ACC112 (cell line): ENCODE results near the gene LMF1.
"Not testable (repeated sequence)": the region's sequence is repeated elsewhere in the genome, so short reads cannot be mapped to it uniquely, and the experiment has no call there.

ENCODE experiments used
- H2AFZ ChIP-seq: fragments of 200-600 bp; sonication (generic); one replicate; pipeline ENCODE4 v1.6.0; 2017; ENCODE audit warnings: antibody characterized with exemption, low read length; ENCODE audit not compliant: unreplicated experiment
- H3K27ac ChIP-seq: fragments of 200-600 bp; sonication (generic); 2 replicates; pipeline ENCODE4 v1.5.1; 2014; ENCODE audit warnings: low read depth, mild to moderate bottlenecking, antibody characterized with exemption, low read length, moderate library complexity
- H3K27me3 ChIP-seq: fragments of 200-600 bp; sonication (generic); 2 replicates; pipeline ENCODE4 v1.6.1; 2014; ENCODE audit warnings: mild to moderate bottlenecking, antibody characterized with exemption, low read length, moderate library complexity, mixed read lengths; ENCODE audit not compliant: insufficient read depth
- H3K36me3 ChIP-seq: fragments of 200-600 bp; sonication (generic); 2 replicates; pipeline ENCODE4 v1.6.1; 2016; ENCODE audit warnings: mild to moderate bottlenecking, antibody characterized with exemption, low read length, moderate library complexity, mixed read lengths; ENCODE audit not compliant: insufficient read depth
- H3K4me1 ChIP-seq: fragments of 200-600 bp; sonication (generic); one replicate; pipeline ENCODE4 v1.6.1; 2016; ENCODE audit warnings: low read length, mixed read lengths; ENCODE audit not compliant: insufficient read depth, unreplicated experiment, control insufficient read depth
- H3K4me3 ChIP-seq: fragments of 200-600 bp; sonication (generic); 2 replicates; pipeline ENCODE4 v1.5.1; 2014; ENCODE audit warnings: mild to moderate bottlenecking, low read depth, low read length
- H3K79me2 ChIP-seq: fragments of 200-600 bp; sonication (generic); one replicate; pipeline ENCODE4 v1.6.0; 2016; ENCODE audit warnings: low read length; ENCODE audit not compliant: control insufficient read depth, unreplicated experiment, insufficient read depth

Gene LMF1

GRCh38 chr16:947922-948303 lies 22.9 kb downstream of the LMF1 start:
- H3K79me2 ChIP-seq, H3K4me1 ChIP-seq, H2AFZ ChIP-seq, H3K36me3 ChIP-seq, H3K27ac ChIP-seq, H3K27me3 ChIP-seq, H3K4me3 ChIP-seq: not testable (repeated sequence)

- Histone ChIP-seq H3K4me1 (no peaks in the 10 kb centered on the region), H3K79me2 (no peaks in the 10 kb centered on the region), H3K4me3 (no peak overlapping the region), H2AFZ (no peak overlapping the region), H3K27ac (no peak overlapping the region), H3K27me3 (no peaks in the 10 kb centered on the region), H3K36me3 (no peaks in the 10 kb centered on the region)
These were observed 23.4 kb downstream of the LMF1 start for GRCh38 chr16:947255-947921.

GRCh38 chr16:946048-946395 lies 24.8 kb downstream of the LMF1 start:
- Histone ChIP-seq H3K4me1 (no peaks in the 10 kb centered on the region), H3K79me2 (no peaks in the 10 kb centered on the region), H2AFZ (no peak overlapping the region), H3K27me3 (no peaks in the 10 kb centered on the region), H3K27ac (no peak overlapping the region), H3K36me3 (no peaks in the 10 kb centered on the region), H3K4me3 (no peak overlapping the region)

- Histone ChIP-seq H3K36me3 (no peaks in the 10 kb centered on the region), H3K4me3 (no peak overlapping the region), H3K27me3 (no peaks in the 10 kb centered on the region), H3K27ac (no peak overlapping the region), H3K4me1 (no peaks in the 10 kb centered on the region), H2AFZ (no peak overlapping the region), H3K79me2 (no peaks in the 10 kb centered on the region)
These were observed 25.3 kb downstream of the LMF1 start for GRCh38 chr16:945271-946047.

- Histone ChIP-seq H2AFZ (no peak overlapping the region), H3K27me3 (no peaks in the 10 kb centered on the region), H3K79me2 (no peaks in the 10 kb centered on the region), H3K36me3 (no peaks in the 10 kb centered on the region), H3K4me1 (no peaks in the 10 kb centered on the region), H3K4me3 (no peak overlapping the region), H3K27ac (no peak overlapping the region)
These were observed 26.8 kb downstream of the LMF1 start for GRCh38 chr16:943971-944370.

GRCh38 chr16:942436-943060 lies 28.2 kb downstream of the LMF1 start:
- Histone ChIP-seq H3K79me2 (no peaks in the 10 kb centered on the region), H3K27me3 (no peaks in the 10 kb centered on the region), H3K36me3 (no peaks in the 10 kb centered on the region), H3K27ac (no peak overlapping the region), H3K4me1 (no peaks in the 10 kb centered on the region), H2AFZ (no peak overlapping the region), H3K4me3 (no peak overlapping the region)

GRCh38 chr16:939941-940340 lies 30.8 kb downstream of the LMF1 start:
- H2AFZ ChIP-seq = no peak overlapping the region
- no peaks in the 10 kb centered on the region for H3K79me2 ChIP-seq
- H3K27ac ChIP-seq = no peak overlapping the region
- no peaks in the 10 kb centered on the region for H3K4me1 ChIP-seq
- no peaks in the 10 kb centered on the region for H3K27me3 ChIP-seq
- no peak overlapping the region for H3K4me3 ChIP-seq
- no peaks in the 10 kb centered on the region for H3K36me3 ChIP-seq

- H3K4me3 ChIP-seq = no peak overlapping the region
- no peaks in the 10 kb centered on the region for H3K79me2 ChIP-seq
- H3K36me3 ChIP-seq = no peaks in the 10 kb centered on the region
- H3K27me3 ChIP-seq = no peaks in the 10 kb centered on the region
- H3K27ac ChIP-seq = no peak overlapping the region
- no peak overlapping the region for H2AFZ ChIP-seq
- no peaks in the 10 kb centered on the region for H3K4me1 ChIP-seq
These were observed 31.5 kb downstream of the LMF1 start for GRCh38 chr16:939311-939710.

GRCh38 chr16:938752-939151 lies 32.0 kb downstream of the LMF1 start:
- no peaks in the 10 kb centered on the region for H3K36me3 ChIP-seq
- no peak overlapping the region for H3K4me3 ChIP-seq
- H3K27ac ChIP-seq = no peak overlapping the region
- no peak overlapping the region for H2AFZ ChIP-seq
- H3K4me1 ChIP-seq = no peaks in the 10 kb centered on the region
- H3K27me3 ChIP-seq = no peaks in the 10 kb centered on the region
- no peaks in the 10 kb centered on the region for H3K79me2 ChIP-seq

GRCh38 chr16:938136-938535 lies 32.6 kb downstream of the LMF1 start:
- no peak overlapping the region for H3K4me3 ChIP-seq
- no peak overlapping the region for H2AFZ ChIP-seq
- no peaks in the 10 kb centered on the region for H3K4me1 ChIP-seq
- H3K27ac ChIP-seq = no peak overlapping the region
- no peaks in the 10 kb centered on the region for H3K36me3 ChIP-seq
- no peaks in the 10 kb centered on the region for H3K27me3 ChIP-seq
- H3K79me2 ChIP-seq = no peaks in the 10 kb centered on the region

- Histone ChIP-seq H3K36me3 (no peaks in the 10 kb centered on the region), H2AFZ (no peak overlapping the region), H3K4me1 (no peaks in the 10 kb centered on the region), H3K4me3 (no peak overlapping the region), H3K27me3 (no peaks in the 10 kb centered on the region), H3K79me2 (no peaks in the 10 kb centered on the region), H3K27ac (no peak overlapping the region)
These were observed 33.1 kb downstream of the LMF1 start for GRCh38 chr16:937723-938122.
